ENCODE data around the gene TPP2.
A peak's percentile ranks its signal among the peaks of the same experiment; 100 is the strongest.

TPP2 gene

DNA sequence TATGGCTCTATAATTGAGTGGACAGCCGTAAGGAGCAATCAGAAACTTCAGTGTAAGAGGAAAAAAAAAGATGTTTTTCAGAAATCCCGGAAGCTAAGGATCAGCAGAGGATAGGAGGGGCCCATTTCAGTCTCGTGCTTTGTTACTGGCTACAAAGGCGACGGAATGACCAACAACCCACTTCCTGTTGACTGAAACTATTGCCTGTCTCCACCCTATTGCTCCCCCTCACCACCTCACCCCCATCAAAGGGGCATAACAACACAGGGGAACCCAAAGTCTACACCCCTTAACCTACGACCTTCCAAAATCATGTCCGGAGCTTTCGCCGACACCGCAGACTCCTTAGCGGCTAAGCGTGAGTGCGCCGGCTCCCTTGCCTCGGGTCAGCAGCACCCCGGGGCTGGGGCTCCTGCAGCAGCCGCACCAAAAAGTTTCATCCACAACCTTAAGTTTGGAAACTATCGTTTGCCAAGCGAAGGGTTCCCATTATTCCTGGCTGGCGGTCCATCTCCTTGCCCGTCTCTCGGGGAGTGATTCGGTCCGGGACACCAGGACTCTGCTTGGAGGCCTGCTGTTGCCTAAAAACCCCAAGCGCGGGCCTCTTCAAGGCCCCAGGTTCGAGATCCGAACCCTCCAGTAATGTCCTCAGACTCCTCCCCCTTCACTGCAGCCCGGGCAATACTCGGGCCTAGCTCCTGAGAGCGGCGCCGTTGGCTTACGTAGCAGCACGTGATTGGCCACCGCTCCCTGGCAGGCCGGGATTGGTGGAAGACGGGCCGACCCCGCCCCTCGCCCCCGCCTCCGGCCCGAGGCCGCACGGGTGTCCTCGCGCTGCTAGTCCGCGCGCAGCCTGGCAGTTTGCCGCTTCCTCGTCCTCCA, at the start of gene TPP2:
TPP2 (plus strand) TSS at position 840 of the 882 bp plus-strand sequence. CDS start 53 bp downstream, outside the sequence.
- Mint-ChIP-seq H3K4me3 (peak within 1 kb of the TSS; percentile 97), H3K4me1 (peaks cover 68% of the 10 kb centered on the region), H3K9me3 (no peaks in the 10 kb centered on the region), H3K27ac (peak within 1 kb of the TSS; percentile 99), H3K27me3 (ENCODE audit: low read depth, poor library complexity) (no peaks in the 10 kb centered on the region), H3K36me3 (ENCODE audit: low read depth) (peaks cover 8% of the 10 kb centered on the region)
- TF ChIP-seq, protein P1, sequence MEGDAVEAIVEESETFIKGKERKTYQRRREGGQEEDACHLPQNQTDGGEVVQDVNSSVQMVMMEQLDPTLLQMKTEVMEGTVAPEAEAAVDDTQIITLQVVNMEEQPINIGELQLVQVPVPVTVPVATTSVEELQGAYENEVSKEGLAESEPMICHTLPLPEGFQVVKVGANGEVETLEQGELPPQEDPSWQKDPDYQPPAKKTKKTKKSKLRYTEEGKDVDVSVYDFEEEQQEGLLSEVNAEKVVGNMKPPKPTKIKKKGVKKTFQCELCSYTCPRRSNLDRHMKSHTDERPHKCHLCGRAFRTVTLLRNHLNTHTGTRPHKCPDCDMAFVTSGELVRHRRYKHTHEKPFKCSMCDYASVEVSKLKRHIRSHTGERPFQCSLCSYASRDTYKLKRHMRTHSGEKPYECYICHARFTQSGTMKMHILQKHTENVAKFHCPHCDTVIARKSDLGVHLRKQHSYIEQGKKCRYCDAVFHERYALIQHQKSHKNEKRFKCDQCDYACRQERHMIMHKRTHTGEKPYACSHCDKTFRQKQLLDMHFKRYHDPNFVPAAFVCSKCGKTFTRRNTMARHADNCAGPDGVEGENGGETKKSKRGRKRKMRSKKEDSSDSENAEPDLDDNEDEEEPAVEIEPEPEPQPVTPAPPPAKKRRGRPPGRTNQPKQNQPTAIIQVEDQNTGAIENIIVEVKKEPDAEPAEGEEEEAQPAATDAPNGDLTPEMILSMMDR (IDR thresholded peaks at IDR 0.05), result no peak
- DNase-seq, result peak; percentile 100

DNA sequence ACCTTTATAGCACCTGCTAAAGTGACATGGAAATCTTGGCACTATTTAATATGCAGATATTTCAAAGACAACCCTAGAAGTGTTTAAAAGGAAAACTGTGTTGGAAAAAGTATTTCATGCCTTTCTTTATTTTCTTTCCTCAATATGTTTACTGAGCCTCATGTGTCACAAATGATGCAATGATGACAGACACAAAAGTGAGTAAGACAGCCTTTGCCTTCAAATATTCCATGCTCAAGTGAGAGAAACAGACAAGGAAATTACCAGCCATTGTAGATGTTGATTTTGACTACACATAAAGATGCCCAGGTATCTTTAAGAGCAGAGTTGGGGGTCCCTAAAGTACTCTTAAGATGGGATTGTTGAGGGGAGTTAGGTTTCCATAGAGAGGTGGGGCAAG, 48.0 kb upstream of the TPP2 start:
- TF ChIP-seq, protein P1 (IDR thresholded peaks at IDR 0.05), result no peak
- H3K27ac Mint-ChIP-seq, result no peak overlapping the region
- H3K9me3 Mint-ChIP-seq, result peaks cover 10% of the 10 kb centered on the region
- H3K4me1 Mint-ChIP-seq, result no peaks in the 10 kb centered on the region
- peaks cover 3% of the 10 kb centered on the region for H3K27me3 Mint-ChIP-seq (ENCODE audit: low read depth, poor library complexity)
- no peak for DNase-seq
- H3K36me3 Mint-ChIP-seq (ENCODE audit: low read depth), result no peaks in the 10 kb centered on the region
- H3K4me3 Mint-ChIP-seq, result no peak overlapping the region

DNA sequence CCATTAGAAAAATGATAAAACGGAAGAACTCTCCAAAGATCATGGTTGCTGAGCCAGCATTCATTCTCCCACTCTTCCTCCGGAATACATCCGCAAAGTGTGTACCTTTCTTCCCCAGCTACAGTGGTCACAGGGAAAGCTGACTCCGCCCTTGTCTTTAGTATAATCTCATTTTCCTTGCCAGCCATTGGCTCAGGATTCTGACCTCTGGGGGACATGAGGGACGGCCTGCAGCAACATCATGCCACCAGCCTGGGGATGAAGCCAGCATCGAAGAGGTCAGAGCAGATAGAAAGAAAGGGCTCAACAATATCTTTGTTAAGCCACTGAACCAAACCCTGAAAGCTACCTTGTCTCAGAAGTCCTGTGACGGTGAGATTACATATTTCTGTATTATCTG, 46.3 kb upstream of the TPP2 start:
- Mint-ChIP-seq H3K4me3 (no peak overlapping the region), H3K4me1 (no peaks in the 10 kb centered on the region), H3K27ac (no peak overlapping the region), H3K9me3 (peaks cover 6% of the 10 kb centered on the region), H3K27me3 (ENCODE audit: low read depth, poor library complexity) (peaks cover 3% of the 10 kb centered on the region), H3K36me3 (ENCODE audit: low read depth) (no peaks in the 10 kb centered on the region)
- no peak for DNase-seq
- TF ChIP-seq, protein P1 (IDR thresholded peaks at IDR 0.05), result no peak

DNA sequence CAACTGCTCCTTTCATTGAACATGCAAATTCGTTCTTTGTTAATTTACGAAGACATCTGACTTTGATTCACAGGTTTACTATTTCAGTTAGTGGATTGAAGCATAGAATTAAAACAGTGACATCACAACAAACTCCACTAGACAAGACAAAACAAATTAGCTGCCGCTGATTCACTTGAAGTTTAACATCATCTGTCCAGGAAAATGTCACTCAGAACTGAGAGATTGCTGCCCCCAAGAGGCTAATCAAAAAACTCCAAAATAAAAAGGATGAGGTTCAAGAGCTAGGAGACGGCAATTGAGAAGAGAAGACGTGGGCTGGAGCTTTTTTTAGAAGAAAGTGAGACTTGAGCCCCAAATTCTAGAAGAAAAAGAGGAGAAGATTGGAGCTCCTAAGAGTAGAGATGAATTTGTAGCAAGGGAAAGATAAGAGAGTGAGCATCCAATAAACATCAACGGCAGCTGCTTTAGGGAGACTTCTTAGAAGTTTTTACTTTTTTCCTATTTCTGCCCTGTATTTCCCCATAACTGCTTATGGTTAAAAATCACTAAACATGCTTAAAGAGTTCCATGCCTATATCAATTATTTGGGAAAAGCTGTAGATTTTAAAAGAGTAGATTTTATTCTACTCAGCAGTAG, 40.8 kb upstream of the TPP2 start:
- no peak overlapping the region for H3K4me3 Mint-ChIP-seq
- H3K36me3 Mint-ChIP-seq (ENCODE audit: low read depth), result no peaks in the 10 kb centered on the region
- DNase-seq, result no peak
- H3K27me3 Mint-ChIP-seq (ENCODE audit: low read depth, poor library complexity), result no peaks in the 10 kb centered on the region
- no peaks in the 10 kb centered on the region for H3K9me3 Mint-ChIP-seq
- peaks cover 5% of the 10 kb centered on the region for H3K4me1 Mint-ChIP-seq
- TF ChIP-seq, protein P1 (IDR thresholded peaks at IDR 0.05), result peak; percentile 36
- no peak overlapping the region for H3K27ac Mint-ChIP-seq

DNA sequence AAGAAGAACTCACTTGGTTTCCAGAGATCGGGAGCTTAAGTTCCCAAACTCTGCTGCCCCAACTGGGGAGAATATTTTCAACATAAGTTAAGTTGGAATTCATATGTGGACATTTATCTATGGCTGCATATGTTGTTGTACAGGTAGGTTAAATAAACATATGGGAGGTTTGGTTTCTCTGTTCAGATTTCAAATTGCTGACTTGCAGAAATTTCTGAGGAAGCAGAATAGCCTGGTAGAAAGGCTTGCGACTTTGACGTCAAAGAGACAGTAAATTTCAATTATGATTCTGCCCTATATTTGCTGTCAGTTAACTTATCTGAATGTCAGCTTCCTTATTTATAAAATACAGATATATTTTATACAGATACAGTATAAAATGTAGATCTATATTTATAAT, 40.0 kb upstream of the TPP2 start:
- Mint-ChIP-seq H3K36me3 (ENCODE audit: low read depth) (no peaks in the 10 kb centered on the region), H3K4me3 (no peak overlapping the region), H3K27ac (no peak overlapping the region), H3K9me3 (no peaks in the 10 kb centered on the region), H3K27me3 (ENCODE audit: low read depth, poor library complexity) (no peaks in the 10 kb centered on the region), H3K4me1 (peaks cover 5% of the 10 kb centered on the region)
- TF ChIP-seq, protein P1 (IDR thresholded peaks at IDR 0.05), result no peak
- DNase-seq, result no peak
